ENCODE measurements around the gene NMRAL1. TPM values are rescaled to one million over a fixed set of nuclear protein-coding genes. Genes with fewer than 3 reads are reported as not detected.

The NMRAL1 gene
- total RNA-seq, 2 experiments from 2014 or later, result 52.5 to 72.5 TPM

Other genes with a start within 250 kb of the NMRAL1 start
- gene SRL, start 232.5 kb downstream of the NMRAL1 start, total RNA-seq, result not detected
- 10 to 100 TPM; 18.0 to 27.2 TPM for gene TFAP4, start 201.6 kb downstream of the NMRAL1 start, total RNA-seq
- gene GLIS2, start 158.6 kb downstream of the NMRAL1 start, total RNA-seq, result under 1 TPM; 0.55 to 0.63 TPM
- 10 to 100 TPM; 47.5 to 49.4 TPM for gene PAM16, start 123.3 kb downstream of the NMRAL1 start, total RNA-seq
- not detected for gene VASN, start 102.8 kb downstream of the NMRAL1 start, total RNA-seq
- gene CORO7, start 58.0 kb downstream of the NMRAL1 start, total RNA-seq, result 100 to 1,000 TPM; 142 to 246 TPM
- 10 to 100 TPM; 64.0 to 68.7 TPM for gene DNAJA3, start 48.8 kb downstream of the NMRAL1 start, total RNA-seq
- gene HMOX2, start 1.8 kb upstream of the NMRAL1 start, total RNA-seq, result 100 to 1,000 TPM in 1 of 2 experiments, 10 to 100 TPM in 1; 96.5 to 103 TPM
- 10 to 100 TPM; 45.2 to 57.3 TPM for gene CDIP1, start 64.1 kb upstream of the NMRAL1 start, total RNA-seq
- under 1 TPM in 1 of 2 experiments, not detected in 1; 0.14 TPM for gene C16orf96, start 81.7 kb upstream of the NMRAL1 start, total RNA-seq
- gene UBALD1, start 140.3 kb upstream of the NMRAL1 start, total RNA-seq, result 10 to 100 TPM; 20.2 to 27.7 TPM
- 10 to 100 TPM; 76.9 to 92.1 TPM for gene MGRN1, start 150.2 kb upstream of the NMRAL1 start, total RNA-seq
- 10 to 100 TPM; 31.6 to 35.6 TPM for gene NUDT16L1, start 218.9 kb upstream of the NMRAL1 start, total RNA-seq

Measured in activated CD8-positive, alpha-beta memory T cell treated with anti-CD3 and anti-CD28 coated beads, Interleukin-2, amount 10 ng/mL, durations not matched to agents 7 days and 5 days (primary cell).